IMR-90 (cell line): Measurements from ENCODE around the gene AGPAT3. TPM values are rescaled to one million over a fixed set of nuclear protein-coding genes. Genes with fewer than 3 reads are reported as not detected.

Experiments
- ATAC-seq: fragments of 200-7000 bp; cut with Tn5 transposase; 2 replicates; pipeline ENCODE4 v1.9.1; 2020; ENCODE audit warnings: low read depth, mild to moderate bottlenecking, moderate library complexity
- BruUV-seq: library from RNA; stranded (reverse); fragments of 400-500 nt; replicated peaks from 2 replicates; lab custom pipeline; 2021; lab: Mats Ljungman, UMichigan
- CTCF ChIA-PET: fragments of 300-600 bp; formaldehyde crosslinking; extraction: SDS; loops from one replicate; lab custom pipeline; 2021; ENCODE audit warnings: antibody characterized with exemption; lab: Yijun Ruan, JAX
- POLR2A ChIA-PET: fragments of 300-600 bp; sonication (Branson Sonifier 250); formaldehyde crosslinking; loops from one replicate; lab custom pipeline; 2022; ENCODE audit warnings: antibody characterized with exemption; ENCODE audit not compliant: unreplicated experiment; lab: Charles Lee
- DNase-seq: peaks from one replicate; pipeline ENCODE4 v3.0.0; 2013
- H2AFZ ChIP-seq: replicated peaks from 2 replicates; pipeline ENCODE3; 2013; ENCODE audit warnings: low read length, mild to moderate bottlenecking; ENCODE audit not compliant: poor library complexity
- H2AK5ac ChIP-seq: 2 replicates; pipeline ENCODE4 v1.6.1; 2013; ENCODE audit warnings: low read depth, low read length, inconsistent platforms
- H2AK9ac ChIP-seq: replicated peaks from 2 replicates; pipeline ENCODE3; 2013; ENCODE audit warnings: mild to moderate bottlenecking, low read depth, low read length, moderate library complexity; ENCODE audit not compliant: poor library complexity
- H2BK120ac ChIP-seq: 2 replicates; pipeline ENCODE4 v1.6.1; 2013; ENCODE audit warnings: low read depth, low read length, inconsistent platforms
- H2BK15ac ChIP-seq: 3 replicates; pipeline ENCODE4 v1.6.1; 2013; ENCODE audit warnings: low read depth, low read length, inconsistent platforms
- H2BK20ac ChIP-seq: 2 replicates; pipeline ENCODE4 v1.6.1; 2013; ENCODE audit warnings: low read depth, mild to moderate bottlenecking, inconsistent platforms, low read length, moderate library complexity
- H2BK5ac ChIP-seq: 2 replicates; pipeline ENCODE4 v1.6.1; 2013; ENCODE audit warnings: mild to moderate bottlenecking, low read depth, low read length, inconsistent platforms; ENCODE audit not compliant: poor library complexity, severe bottlenecking
- H3K14ac ChIP-seq: replicated peaks from 2 replicates; pipeline ENCODE4 v1.6.1; 2013; ENCODE audit warnings: low read depth, low read length, inconsistent platforms
- H3K18ac ChIP-seq: 2 replicates; pipeline ENCODE4 v1.6.1; 2013; ENCODE audit warnings: low read depth, low read length, control low read depth
- H3K23ac ChIP-seq: 2 replicates; pipeline ENCODE4 v1.6.1; 2013; ENCODE audit warnings: low read depth, low read length, inconsistent platforms
- H3K27ac ChIP-seq: 2 replicates; pipeline ENCODE4 v1.5.1; 2013; ENCODE audit warnings: mild to moderate bottlenecking, control low read depth, low read length; ENCODE audit not compliant: insufficient read depth
- H3K27me3 ChIP-seq: 2 replicates; pipeline ENCODE4 v1.6.1; 2013; ENCODE audit warnings: low read length; ENCODE audit not compliant: control insufficient read depth, insufficient read depth
- H3K36me3 ChIP-seq: 2 replicates; pipeline ENCODE4 v1.6.1; 2013; ENCODE audit warnings: low read length, mixed read lengths; ENCODE audit not compliant: control insufficient read depth, insufficient read depth
- H3K4ac ChIP-seq: 2 replicates; pipeline ENCODE4 v1.6.1; 2013; ENCODE audit warnings: low read depth, low read length, inconsistent platforms
- H3K4me1 ChIP-seq: 2 replicates; pipeline ENCODE4 v1.6.1; 2013; ENCODE audit warnings: low read length, mixed read lengths; ENCODE audit not compliant: control insufficient read depth, insufficient read depth
- H3K4me2 ChIP-seq: 2 replicates; pipeline ENCODE4 v1.6.1; 2013; ENCODE audit warnings: low read depth, mild to moderate bottlenecking, control low read depth, low read length, moderate library complexity
- H3K4me3 ChIP-seq: 2 replicates; pipeline ENCODE4 v1.5.1; 2013; ENCODE audit warnings: low read depth, mild to moderate bottlenecking, control low read depth, low read length, moderate library complexity; ENCODE audit not compliant: insufficient read depth
- H3K56ac ChIP-seq: 2 replicates; pipeline ENCODE4 v1.6.1; 2013; ENCODE audit warnings: low read length, inconsistent platforms; ENCODE audit not compliant: insufficient read depth; ENCODE audit errors: extremely low read depth
- H3K79me1 ChIP-seq, 2 experiments: 2 replicates each; pipeline ENCODE4 v1.6.1; 2013; ENCODE audit warnings: low read length in 2 of 2, inconsistent platforms in 1 of 2, low read depth in 1 of 2
- H3K9ac ChIP-seq: 2 replicates; pipeline ENCODE4 v1.6.1; 2013; ENCODE audit warnings: low read depth, low read length, control low read depth
- H3K9me1 ChIP-seq: 2 replicates; pipeline ENCODE4 v1.6.1; 2013; ENCODE audit warnings: low read length, inconsistent platforms; ENCODE audit not compliant: insufficient read depth
- H3K9me3 ChIP-seq: 2 replicates; pipeline ENCODE4 v1.6.1; 2013; ENCODE audit warnings: low read length; ENCODE audit not compliant: control insufficient read depth, insufficient read depth
- H4K20me1 ChIP-seq: 2 replicates; pipeline ENCODE4 v1.6.1; 2013; ENCODE audit warnings: low read length, inconsistent platforms; ENCODE audit not compliant: insufficient read depth
- H4K5ac ChIP-seq: 2 replicates; pipeline ENCODE4 v1.6.1; 2013; ENCODE audit warnings: mild to moderate bottlenecking, low read depth, low read length, control low read depth
- H4K8ac ChIP-seq, 2 experiments: 2 replicates each; pipeline ENCODE4 v1.6.1; 2013; ENCODE audit warnings: low read depth in 2 of 2, low read length in 2 of 2, control low read depth in 1 of 2, inconsistent platforms in 1 of 2
- H4K91ac ChIP-seq: 2 replicates; pipeline ENCODE4 v1.6.1; 2013; ENCODE audit warnings: low read depth, low read length, inconsistent platforms; ENCODE audit not compliant: insufficient read depth
- BHLHE40 ChIP-seq: fragments of 150-350 bp; IDR thresholded peaks from 2 replicates; pipeline ENCODE4 v1.6.1; 2016; ENCODE audit warnings: mild to moderate bottlenecking, low read depth, low read length
- NFE2L2 ChIP-seq: fragments of 150-350 bp; IDR thresholded peaks from 2 replicates; pipeline ENCODE4 v1.6.1; 2016; ENCODE audit warnings: low read depth, mild to moderate bottlenecking, low read length
- POLR2A ChIP-seq: IDR thresholded peaks from 2 replicates; pipeline ENCODE4 v1.6.1; 2012; ENCODE audit warnings: mild to moderate bottlenecking, low read depth, low read length
- RCOR1 ChIP-seq: IDR thresholded peaks from 2 replicates; pipeline ENCODE4 v1.6.1; 2012; ENCODE audit warnings: mild to moderate bottlenecking, low read length, improper control_type of control experiment; ENCODE audit not compliant: insufficient replicate concordance
- RFX5 ChIP-seq: IDR thresholded peaks from 2 replicates; pipeline ENCODE4 v1.8.0; 2012; ENCODE audit warnings: low read depth, mild to moderate bottlenecking, low read length, moderate library complexity
- SMC3 ChIP-seq: fragments of 150-350 bp; IDR thresholded peaks from 2 replicates; pipeline ENCODE4 v1.6.1; 2016; ENCODE audit warnings: low read depth, mild to moderate bottlenecking, antibody characterized with exemption, low read length, moderate library complexity
- WGBS, 2 experiments: methylation state at CpG; one replicate each; pipeline versions ENCODE4 v1.1.5 to v1.1.7; 2013; ENCODE audit warnings: missing lambda C conversion rate in 2 of 2; ENCODE audit not compliant: insufficient read length in 1 of 2; ENCODE audit errors: extremely low coverage in 2 of 2; 5-methylcytosine and 5-hydroxymethylcytosine counted together
- dilution Hi-C: fragments of 300-500 bp; cut with HindIII; formaldehyde crosslinking; loops from one replicate; pipeline ENCODE4 v1.14.3; 2018; ENCODE audit warnings: low sequenced_read_pairs; ENCODE audit not compliant: unreplicated experiment
- in situ Hi-C: fragments of 300-500 bp; cut with MboI; formaldehyde crosslinking; loops from 3 replicates; pipeline ENCODE4 v1.14.3; 2019; ENCODE audit warnings: low sequenced_read_pairs, inconsistent platforms, mixed read lengths
- intact Hi-C: fragments of 100-400 bp; cut with micrococcal nuclease; formaldehyde crosslinking; loops from 2 replicates; pipeline ENCODE4 v1.10.0; 2022
- polyA plus RNA-seq, 3 experiments: library from polyadenylated mRNA; depleted of rRNA; stranded (reverse); fragments of >200 nt; gene quantifications; 2 replicates each; pipeline ENCODE4 v1.2.3, GENCODE V29; 2012; ENCODE audit warnings: low replicate concordance in 1 of 3
- total RNA-seq: library from RNA; depleted of rRNA; stranded (reverse); fragments of >200 nt; gene quantifications from 2 replicates; pipeline ENCODE4 v1.2.3, GENCODE V29; 2012
- TF ChIP-seq, protein P1 (sequence below): conservative IDR thresholded peaks from 2 replicates; pipeline ENCODE4 v1.5.1; 2012; ENCODE audit warnings: mild to moderate bottlenecking, low read depth, low read length, improper control_type of control experiment
- TF ChIP-seq, protein P2 (sequence below): fragments of 150-350 bp; IDR thresholded peaks from 2 replicates; pipeline ENCODE4 v1.6.1; 2016; ENCODE audit warnings: low read depth, mild to moderate bottlenecking, low read length, moderate library complexity, borderline replicate concordance
- TF ChIP-seq, protein P3 (sequence below): fragments of 150-350 bp; IDR thresholded peaks from 2 replicates; pipeline ENCODE4 v1.6.1; 2017; ENCODE audit warnings: mild to moderate bottlenecking, antibody characterized with exemption, low read length, low read depth

AGPAT3 gene
- total and polyA plus RNA-seq, 2 of the 4 experiments (the other 2 are of a cell fraction): 27.1 to 38.7 TPM

DNA sequence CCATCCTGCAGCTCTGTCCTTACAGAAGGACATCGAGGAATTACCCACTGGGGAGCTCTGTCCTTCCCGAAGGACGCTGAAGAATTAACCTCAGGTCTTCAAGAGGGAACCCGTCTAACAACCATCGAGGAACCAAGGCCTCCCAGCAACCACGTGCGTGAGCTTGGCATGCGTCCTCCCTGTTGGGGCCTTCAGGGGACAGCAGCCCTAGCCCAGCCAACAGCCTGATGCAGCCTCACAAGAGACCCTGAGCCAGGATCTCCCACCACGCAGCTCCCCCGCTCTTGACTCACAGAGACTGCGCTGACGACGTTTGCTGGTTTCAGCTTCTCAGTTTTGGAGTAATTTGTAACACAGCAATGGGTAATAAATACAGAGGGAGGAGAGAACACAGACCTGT lies 19.6 kb upstream of the AGPAT3 start:
- Histone ChIP-seq H2AK5ac (no peak overlapping the region), H3K79me1 (no peaks in the 10 kb centered on the region), H3K18ac (no peak overlapping the region), H3K56ac (no peak overlapping the region), H3K4me3 (no peak overlapping the region), H4K20me1 (no peaks in the 10 kb centered on the region), H3K27ac (no peak overlapping the region), H2BK5ac (no peak overlapping the region), H4K91ac (no peak overlapping the region), H2BK15ac (no peak overlapping the region), H4K5ac (no peak overlapping the region), H3K4ac (no peak overlapping the region), H3K4me1 (no peaks in the 10 kb centered on the region), H2AK9ac (no peak overlapping the region), H3K36me3 (no peaks in the 10 kb centered on the region), H4K8ac (no peak overlapping the region), H3K23ac (no peak overlapping the region), H3K27me3 (peaks cover 11% of the 10 kb centered on the region), H3K9me3 (peaks cover 3% of the 10 kb centered on the region; the same call in 1 of the 2 replicates), H3K4me2 (no peak overlapping the region), H2AFZ (no peak overlapping the region), H3K14ac (no peak overlapping the region), H2BK20ac (no peak overlapping the region), H3K9me1 (no peaks in the 10 kb centered on the region), H3K9ac (no peak overlapping the region), H2BK120ac (no peak overlapping the region)
- dilution Hi-C loops: no loop called here
- 83% methylated on average over 11 of the region's 13 CpGs; no CpG with 5 or more reads in 1 of the 2 experiments for WGBS, 2 experiments
- TF ChIP-seq RFX5 (no peak), NFE2L2 (no peak), SMC3 (no peak), BHLHE40 (no peak), POLR2A (no peak), RCOR1 (no peak)
- TF ChIP-seq, protein P1, sequence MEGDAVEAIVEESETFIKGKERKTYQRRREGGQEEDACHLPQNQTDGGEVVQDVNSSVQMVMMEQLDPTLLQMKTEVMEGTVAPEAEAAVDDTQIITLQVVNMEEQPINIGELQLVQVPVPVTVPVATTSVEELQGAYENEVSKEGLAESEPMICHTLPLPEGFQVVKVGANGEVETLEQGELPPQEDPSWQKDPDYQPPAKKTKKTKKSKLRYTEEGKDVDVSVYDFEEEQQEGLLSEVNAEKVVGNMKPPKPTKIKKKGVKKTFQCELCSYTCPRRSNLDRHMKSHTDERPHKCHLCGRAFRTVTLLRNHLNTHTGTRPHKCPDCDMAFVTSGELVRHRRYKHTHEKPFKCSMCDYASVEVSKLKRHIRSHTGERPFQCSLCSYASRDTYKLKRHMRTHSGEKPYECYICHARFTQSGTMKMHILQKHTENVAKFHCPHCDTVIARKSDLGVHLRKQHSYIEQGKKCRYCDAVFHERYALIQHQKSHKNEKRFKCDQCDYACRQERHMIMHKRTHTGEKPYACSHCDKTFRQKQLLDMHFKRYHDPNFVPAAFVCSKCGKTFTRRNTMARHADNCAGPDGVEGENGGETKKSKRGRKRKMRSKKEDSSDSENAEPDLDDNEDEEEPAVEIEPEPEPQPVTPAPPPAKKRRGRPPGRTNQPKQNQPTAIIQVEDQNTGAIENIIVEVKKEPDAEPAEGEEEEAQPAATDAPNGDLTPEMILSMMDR: no peak
- TF ChIP-seq, protein P2, sequence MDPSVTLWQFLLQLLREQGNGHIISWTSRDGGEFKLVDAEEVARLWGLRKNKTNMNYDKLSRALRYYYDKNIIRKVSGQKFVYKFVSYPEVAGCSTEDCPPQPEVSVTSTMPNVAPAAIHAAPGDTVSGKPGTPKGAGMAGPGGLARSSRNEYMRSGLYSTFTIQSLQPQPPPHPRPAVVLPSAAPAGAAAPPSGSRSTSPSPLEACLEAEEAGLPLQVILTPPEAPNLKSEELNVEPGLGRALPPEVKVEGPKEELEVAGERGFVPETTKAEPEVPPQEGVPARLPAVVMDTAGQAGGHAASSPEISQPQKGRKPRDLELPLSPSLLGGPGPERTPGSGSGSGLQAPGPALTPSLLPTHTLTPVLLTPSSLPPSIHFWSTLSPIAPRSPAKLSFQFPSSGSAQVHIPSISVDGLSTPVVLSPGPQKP: no peak
- TF ChIP-seq, protein P3, sequence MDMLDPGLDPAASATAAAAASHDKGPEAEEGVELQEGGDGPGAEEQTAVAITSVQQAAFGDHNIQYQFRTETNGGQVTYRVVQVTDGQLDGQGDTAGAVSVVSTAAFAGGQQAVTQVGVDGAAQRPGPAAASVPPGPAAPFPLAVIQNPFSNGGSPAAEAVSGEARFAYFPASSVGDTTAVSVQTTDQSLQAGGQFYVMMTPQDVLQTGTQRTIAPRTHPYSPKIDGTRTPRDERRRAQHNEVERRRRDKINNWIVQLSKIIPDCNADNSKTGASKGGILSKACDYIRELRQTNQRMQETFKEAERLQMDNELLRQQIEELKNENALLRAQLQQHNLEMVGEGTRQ: no peak
- in situ Hi-C loops: no loop called here
- no TSS peak for BruUV-seq
- ChIA-PET CTCF (no interaction called here), POLR2A (no interaction called here)
- ATAC-seq: no peak
- intact Hi-C loops: no loop called here
- DNase-seq: no peak
